Hepatic stellate cell (primary cell): ENCODE results near the gene SLC8A3.

Experiments
- DNase-seq: peaks from one replicate; pipeline ENCODE4 v3.0.0; 2011; ENCODE audit warnings: low spot score

SLC8A3 gene

GRCh38 chr14:70114621-70115156 lies 74.1 kb downstream of the SLC8A3 start:
- DNase-seq = no peak

GRCh38 chr14:70113211-70113610 lies 75.5 kb downstream of the SLC8A3 start:
- no peak for DNase-seq

- no peak for DNase-seq
Measured at GRCh38 chr14:70108419-70108818, 80.3 kb downstream of the SLC8A3 start.

- no peak for DNase-seq
Measured at GRCh38 chr14:70107309-70107708, 81.4 kb downstream of the SLC8A3 start.

- no peak for DNase-seq
Measured at GRCh38 chr14:70100071-70100470, 88.7 kb downstream of the SLC8A3 start.

GRCh38 chr14:70098250-70098809 lies 90.4 kb downstream of the SLC8A3 start:
- no peak for DNase-seq

GRCh38 chr14:70097576-70098249 lies 91.0 kb downstream of the SLC8A3 start:
- DNase-seq = no peak

GRCh38 chr14:70096866-70097265 lies 91.9 kb downstream of the SLC8A3 start:
- DNase-seq = peak; percentile 12

GRCh38 chr14:70094631-70095030 lies 94.1 kb downstream of the SLC8A3 start:
- no peak for DNase-seq

GRCh38 chr14:70094106-70094505 lies 94.6 kb downstream of the SLC8A3 start:
- DNase-seq = no peak

GRCh38 chr14:70093156-70093555 lies 95.6 kb downstream of the SLC8A3 start:
- DNase-seq = no peak

- DNase-seq = no peak
Measured at GRCh38 chr14:70087380-70087697, 101.4 kb downstream of the SLC8A3 start.

- peak; percentile 11 for DNase-seq
Measured at GRCh38 chr14:70086685-70087379, 101.9 kb downstream of the SLC8A3 start.

- no peak for DNase-seq
Measured at GRCh38 chr14:70084226-70084625, 104.5 kb downstream of the SLC8A3 start.

- DNase-seq = no peak
Measured at GRCh38 chr14:70082394-70082793, 106.4 kb downstream of the SLC8A3 start.

- DNase-seq = no peak
Measured at GRCh38 chr14:70080076-70080475, 108.7 kb downstream of the SLC8A3 start.

GRCh38 chr14:70078329-70078728 lies 110.4 kb downstream of the SLC8A3 start:
- no peak for DNase-seq

- no peak for DNase-seq
Measured at GRCh38 chr14:70077720-70078119, 111.0 kb downstream of the SLC8A3 start.

GRCh38 chr14:70077005-70077404 lies 111.7 kb downstream of the SLC8A3 start:
- DNase-seq = no peak

GRCh38 chr14:70073924-70074566 lies 114.7 kb downstream of the SLC8A3 start:
- DNase-seq = peak; percentile 53

GRCh38 chr14:70069186-70069585 lies 119.6 kb downstream of the SLC8A3 start:
- no peak for DNase-seq

- no peak for DNase-seq
Measured at GRCh38 chr14:70067810-70068209, 120.9 kb downstream of the SLC8A3 start.
